T-helper 2 cell (primary cell): ENCODE results near the gene APOBEC3B.
"Not testable (repeated sequence)": the region's sequence is repeated elsewhere in the genome, so short reads cannot be mapped to it uniquely, and the experiment has no call there.

Source experiments
- DNase-seq, 5 experiments: peaks; one replicate each; pipeline versions ENCODE4 v3.0.0 to v3.0.0-alpha.2; 2012 to 2022

APOBEC3B gene

DNA sequence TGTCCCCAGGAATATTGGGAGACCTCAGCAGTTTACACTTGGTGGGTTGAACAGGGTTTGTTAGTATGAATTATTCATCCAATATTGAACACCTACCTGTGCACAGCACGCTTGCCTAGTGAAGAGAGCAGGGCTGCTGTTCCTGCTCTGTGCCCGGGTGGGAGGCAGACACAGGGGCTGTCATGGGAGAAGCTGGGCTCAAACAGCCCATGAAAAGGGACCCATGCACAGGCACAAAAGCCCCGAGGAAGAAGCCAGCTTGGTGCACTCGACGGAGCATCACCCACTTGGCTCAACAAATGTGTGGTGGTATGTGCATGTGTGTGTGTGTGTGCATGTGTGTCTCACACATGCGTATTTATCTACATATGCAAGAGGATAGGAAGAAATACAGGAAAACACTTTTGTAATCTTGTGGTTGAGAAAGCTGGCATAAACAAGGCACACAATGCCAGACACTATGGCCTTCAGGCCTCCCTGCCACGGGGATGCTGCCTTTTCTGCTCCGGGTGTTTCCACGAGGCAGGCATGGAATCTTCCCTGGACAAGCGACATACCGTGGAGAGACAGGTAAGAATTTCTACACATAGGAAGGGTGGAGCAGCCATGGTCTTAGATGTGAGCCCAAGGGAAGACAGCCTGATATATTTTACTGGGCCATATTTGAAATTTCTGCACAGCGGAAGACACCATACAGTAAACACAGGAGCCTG is 29.7 kb upstream of the APOBEC3B start:
- no peak for DNase-seq

DNA sequence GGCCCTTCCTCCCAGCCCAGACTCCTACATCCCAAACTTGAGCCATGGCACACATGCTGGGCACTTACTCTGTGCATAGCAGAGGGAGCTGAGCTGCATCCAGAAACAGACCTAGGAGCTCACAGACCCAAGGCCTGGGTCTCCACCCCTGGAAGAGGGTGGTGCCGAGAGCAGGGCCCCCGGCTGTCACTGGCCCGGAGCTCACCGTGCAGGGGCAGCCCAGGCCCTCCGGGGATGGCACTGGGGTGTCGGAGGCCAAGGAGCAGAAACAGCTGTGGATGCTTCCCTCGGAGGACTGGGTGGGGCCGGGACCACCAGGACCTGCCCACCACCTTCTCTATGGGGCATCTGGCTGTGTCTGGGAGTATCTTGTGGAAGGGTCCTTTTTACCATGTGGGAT is 29.1 kb upstream of the APOBEC3B start:
- DNase-seq: no peak

DNA sequence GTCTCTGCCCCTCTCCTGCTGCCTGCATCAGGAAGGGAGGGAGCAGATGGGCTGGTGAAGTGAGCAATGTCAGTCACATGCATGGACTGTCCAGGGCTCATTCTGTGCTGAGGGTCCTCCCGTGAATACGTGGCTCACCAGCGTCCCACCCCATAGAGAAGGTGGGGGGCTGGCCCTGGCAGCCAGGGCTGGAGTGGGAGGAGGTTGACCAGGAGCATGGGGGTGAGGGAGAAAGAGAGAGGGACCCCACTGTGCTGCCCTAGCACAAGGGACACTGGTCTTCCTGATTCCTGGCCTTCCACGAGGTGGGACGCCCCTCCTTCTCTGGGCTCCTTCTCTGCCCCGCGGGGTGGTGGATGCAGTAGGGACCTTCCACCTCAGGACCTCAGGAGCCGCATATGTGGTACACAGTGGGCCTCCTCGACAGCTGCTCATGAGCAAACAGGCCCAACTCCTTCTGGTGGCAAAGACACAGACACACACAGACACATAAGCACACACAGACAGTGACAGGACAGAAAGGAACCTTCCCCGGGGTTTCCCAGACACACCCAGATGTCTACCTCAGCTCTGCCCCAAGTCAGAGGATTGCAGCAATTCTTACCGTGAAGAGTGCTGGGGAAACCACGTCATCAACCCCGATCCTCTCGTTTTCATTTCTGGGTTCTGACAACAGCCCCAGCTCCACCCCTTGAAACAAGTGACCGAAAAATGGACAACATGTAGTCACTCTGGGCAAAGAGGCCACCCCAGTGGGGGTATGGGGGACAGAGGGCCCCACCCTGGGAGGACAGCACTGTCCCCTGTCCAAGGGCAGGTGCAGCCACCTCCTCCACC is 28.4 kb upstream of the APOBEC3B start:
- DNase-seq: peak in 3 of 5 experiments; percentile 24 to 87 (median 61)

DNA sequence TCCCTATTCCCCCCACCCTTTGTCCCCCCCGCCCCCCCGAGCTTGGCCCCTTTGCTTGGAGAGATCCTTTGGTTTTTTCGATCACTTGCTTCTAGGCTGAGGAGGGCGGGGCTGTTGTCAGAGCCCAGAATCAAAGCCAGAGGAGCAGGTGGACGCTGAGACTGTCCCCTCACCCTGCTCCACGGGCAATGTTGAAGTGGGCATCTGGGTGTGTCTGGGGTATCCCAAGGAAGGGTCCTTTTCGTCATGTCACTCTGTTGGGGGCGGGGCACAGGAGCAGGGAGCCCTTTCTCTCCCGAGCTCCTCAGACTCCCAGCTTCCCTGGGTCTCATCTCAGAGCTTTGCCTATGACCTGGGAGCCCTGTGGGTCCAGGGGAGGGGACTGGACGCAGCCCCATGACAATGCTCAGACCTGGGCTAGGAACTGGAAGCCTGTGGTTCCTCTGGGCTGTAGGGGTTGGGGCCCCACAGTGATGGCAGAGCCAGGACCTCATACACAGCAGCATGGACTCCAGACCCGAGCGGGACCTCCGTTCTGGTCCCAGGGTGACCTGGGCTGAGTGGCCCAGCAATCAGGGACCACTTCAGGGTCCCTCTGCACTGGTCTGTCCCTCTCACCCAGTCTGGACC is 27.6 kb upstream of the APOBEC3B start:
- no peak for DNase-seq

DNA sequence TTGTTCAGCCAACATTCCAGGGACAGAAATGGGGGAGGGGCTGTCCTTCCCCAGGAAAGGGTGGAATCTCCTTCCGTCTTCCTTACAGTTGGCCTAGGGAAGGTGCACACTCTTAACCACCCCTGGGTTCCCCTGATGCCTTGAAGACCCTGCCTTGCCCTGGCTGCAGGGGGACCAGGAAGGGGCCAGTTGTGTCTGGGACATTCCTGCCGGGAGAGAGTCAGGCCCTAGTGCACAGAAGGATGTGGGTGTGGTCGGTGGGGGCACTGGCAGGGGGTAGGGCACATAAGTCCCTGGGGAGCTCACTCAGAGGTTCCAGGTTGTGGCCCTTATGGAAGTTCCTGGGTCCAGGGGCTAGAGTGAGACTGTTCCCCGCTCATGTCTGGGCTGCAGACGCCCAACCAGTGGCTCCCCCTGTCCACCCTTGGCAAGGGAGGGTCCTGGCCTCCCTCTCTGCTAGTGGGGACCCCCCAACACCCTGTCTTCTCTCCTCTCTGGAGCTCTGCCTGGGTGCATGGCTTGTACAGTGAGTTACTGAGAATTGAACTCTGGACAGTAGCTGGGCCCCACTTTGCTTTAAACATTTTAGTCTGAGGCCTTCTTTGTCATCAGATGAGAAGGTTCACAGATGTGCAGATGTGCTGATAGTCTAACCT is 26.8 kb upstream of the APOBEC3B start:
- DNase-seq: no peak

DNA sequence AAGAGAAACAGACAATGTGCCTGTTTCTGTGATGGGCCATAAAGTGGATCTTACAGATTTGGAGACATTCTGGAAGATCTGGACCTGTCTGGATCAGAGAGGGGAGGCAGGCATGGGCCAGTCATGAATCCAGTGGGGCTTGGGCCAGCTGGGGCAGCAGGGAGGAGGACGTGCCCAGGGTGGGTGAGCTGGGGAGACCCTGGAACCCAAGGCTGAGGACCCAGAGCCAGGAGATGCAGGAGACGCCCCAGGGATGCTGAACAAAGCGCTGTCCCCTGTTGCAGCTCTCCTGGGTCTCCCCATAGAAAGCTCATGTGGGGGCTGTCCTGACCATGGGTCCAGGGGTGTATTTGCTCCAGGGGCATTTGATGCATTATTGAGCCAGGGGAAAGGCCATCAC is 26.2 kb upstream of the APOBEC3B start:
- no peak for DNase-seq

DNA sequence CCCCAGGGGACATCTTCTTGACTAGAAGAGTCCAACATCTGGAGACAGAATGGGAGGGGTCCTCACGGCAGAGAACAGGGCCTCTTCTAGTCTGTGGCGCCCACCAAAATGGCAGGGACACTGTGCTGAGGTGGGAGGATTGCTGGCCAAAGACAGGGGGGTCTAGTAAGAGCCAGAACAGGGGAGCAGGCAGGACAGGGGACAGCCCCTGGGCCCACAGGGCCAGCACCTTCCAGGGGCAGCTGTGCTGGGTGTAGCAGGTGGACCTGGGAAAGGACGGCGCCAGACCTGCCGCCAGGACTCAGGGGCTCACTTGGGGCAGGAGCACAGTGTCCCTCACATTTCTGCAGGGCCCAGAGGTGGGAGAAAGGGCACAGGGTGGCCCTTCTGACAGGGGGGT is 25.6 kb upstream of the APOBEC3B start:
- DNase-seq: no peak

DNA sequence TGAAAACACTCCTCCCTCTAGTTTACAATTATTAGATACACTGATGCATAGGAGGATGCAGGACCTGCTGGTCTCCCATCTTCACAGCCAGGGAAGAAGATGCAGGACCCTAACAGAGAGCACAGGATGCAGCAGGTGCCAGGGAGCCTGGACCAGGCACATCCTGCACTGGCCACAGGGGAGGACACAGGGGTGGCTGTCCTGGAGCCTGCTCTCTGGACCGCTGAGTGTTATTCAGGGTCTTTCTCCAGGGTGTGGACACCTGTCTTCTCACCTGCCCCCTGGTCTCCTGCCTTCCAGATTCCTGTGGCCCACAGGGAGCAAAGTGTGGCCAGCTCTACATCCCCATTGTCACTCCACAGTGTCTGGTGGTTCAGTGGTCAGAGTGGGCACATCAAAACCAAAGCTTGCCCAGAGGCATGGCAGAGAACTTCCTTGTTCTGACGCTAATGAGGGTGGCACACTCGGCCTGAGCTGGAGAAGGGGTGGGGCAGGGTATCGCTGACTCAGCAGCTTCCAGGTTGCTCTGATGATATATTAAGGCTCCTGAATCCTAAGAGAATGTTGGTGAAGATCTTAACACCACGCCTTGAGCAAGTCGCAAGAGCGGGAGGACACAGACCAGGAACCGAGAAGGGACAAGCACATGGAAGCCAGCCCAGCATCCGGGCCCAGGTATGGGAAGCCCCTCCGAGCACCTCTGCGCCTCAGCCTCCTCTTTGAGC is 24.9 kb upstream of the APOBEC3B start, which contains the start of gene APOBEC3A:
APOBEC3A (plus strand) TSS at position 564 of the 725 bp plus-strand sequence; CDS start at position 647, 83 bp downstream.
- DNase-seq: no peak

DNA sequence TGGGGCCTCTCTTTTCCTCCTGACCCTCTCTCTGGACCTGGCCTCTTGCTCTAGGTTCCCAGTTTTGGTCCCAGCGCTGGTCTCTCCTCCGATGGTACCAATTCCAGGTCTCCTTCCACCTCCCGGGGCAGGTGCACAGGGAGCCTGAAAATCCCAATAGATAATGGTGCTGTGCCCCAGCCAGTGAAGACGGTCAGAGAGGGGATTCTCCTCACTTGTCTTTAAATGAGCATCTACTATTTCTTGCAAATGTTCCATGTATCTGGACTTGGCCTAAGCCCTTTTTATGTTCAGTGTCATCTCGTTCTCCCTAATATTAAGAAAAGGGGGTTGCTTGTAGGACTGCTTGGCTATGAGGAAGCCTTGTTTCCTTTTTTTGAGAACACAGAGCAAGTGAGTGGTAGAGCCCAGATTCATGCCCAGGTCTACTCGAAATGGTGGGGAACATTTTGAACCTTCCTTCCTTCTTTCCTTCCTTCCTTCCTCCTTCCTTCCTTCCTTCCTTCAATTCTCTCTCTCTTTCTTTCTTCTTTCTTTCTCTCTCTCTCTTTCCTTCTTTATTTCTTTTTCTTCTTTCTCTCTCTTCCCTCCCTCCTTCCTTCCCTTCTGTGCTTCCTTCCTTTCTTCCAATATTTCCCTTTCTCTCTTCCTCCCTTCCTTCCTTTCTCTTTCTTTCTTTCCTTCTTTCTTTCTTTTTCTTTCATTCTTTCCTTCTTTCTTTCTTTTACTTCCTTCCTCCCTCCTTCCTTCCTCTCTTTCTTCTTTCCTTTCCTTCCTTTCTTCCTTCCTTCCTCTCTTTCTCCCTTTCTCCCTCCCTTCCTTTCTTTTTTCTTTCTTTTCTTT is 24.1 kb upstream of the APOBEC3B start:
- DNase-seq: no peak

DNA sequence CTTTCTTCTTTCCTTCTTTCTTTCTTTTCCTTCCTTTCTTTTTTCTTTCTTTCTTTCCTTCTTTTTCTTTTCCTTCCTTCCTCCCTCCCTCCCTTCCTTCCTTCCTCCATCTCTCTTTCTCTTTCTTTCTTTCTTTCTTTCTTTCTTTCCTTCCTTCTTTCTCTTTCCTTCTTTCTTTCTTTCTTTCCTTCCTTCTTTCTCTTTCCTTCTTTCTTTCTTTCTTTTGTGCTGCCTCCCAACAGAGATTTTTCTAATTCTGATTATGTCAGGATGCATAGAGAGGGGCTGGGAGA is 23.6 kb upstream of the APOBEC3B start:
- DNase-seq: not testable (repeated sequence)

DNA sequence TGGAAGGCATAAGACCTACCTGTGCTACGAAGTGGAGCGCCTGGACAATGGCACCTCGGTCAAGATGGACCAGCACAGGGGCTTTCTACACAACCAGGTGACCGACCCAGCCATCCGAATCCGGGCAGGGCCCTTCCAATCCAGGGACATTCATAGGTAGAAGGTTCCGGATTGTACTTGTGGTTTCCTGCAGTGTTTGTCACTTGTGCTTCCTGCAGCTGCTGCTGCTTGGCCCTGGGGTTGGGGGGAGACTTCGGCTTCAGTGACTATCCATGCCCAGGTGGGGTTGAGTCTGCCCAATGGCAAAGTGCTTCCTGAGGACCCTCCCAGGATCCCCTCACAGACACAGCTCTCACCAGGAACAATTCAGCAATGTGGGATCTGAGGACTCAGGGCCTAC is 22.6 kb upstream of the APOBEC3B start:
- DNase-seq: no peak

DNA sequence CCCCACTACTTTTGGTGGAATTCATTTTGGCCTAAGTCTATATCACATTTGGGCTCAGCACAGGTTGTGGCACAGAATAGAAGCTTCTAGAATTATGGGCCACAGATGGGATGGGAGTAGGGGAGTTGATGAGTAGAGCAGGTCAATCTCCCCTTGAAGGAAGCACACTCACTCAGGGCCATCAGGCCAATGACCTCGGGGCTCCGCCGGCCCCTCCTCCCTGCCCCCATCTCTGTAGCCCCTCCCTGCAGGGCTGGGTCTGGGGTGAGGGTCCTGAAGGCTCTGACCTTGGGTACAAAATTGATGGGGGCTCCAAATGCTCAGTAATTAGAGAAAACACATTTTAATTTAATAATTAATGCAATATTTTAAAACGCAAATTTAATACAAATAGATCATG is 21.5 kb upstream of the APOBEC3B start:
- not testable (repeated sequence) for DNase-seq

DNA sequence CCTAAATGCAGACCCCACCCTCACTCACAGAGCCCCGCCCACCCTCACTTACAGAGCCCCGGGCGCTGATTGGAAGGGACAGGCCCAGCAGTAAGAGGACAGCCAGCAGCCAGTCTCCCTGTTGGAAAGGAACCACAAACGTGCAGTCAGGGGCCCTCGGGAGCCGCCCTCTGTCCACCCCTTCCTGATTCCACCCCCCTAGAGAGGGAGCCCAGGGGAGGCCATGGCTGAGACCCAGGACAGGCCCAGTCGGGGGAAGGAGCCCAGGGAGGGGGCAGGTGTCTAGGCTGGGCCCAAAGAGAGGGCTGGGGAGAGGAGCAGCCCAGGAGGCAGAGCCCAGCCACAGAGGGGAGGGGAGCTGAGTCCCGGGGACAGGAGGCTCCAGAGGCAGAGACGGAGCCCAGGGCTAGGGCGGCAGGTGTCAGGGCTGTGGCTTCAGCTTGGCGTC is 18.8 kb upstream of the APOBEC3B start:
- DNase-seq: not testable (repeated sequence)

DNA sequence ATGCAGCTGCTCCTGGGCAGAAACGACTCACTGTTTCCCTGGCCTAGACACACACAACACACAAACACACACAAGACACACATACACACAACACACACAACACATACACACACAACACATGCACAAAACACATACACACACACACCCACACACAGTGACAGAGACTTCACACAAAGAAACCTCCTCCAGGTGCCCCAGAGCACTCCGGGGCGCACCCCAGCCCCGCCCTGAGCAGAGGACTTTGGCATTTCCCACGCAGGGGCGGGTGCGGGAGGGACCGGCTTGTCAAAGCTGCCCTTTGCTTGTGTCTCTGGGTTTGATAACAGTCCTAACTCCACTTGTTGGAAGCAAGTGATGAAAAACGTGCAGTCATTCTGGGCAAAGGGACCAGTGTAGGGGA is 18.3 kb upstream of the APOBEC3B start:
- DNase-seq: no peak

DNA sequence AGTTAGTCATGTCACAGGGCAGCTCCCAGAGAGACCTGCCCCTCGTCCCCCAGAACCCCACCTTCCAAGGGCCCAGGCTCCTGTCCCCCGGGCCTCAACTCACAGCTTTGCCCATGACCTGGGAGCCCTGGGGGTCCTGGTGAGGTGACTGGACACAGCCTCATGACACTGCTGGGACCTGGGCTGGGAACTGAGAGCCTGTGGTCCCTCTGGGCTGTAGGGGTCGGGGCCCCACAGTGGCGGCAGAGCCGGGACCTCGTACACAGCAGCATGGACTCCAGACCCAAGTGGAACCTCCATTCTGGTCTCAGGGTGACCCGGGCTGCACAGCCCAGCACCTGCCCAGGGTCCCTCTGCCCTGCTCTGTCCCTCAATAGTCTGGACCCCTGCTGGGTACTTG is 17.8 kb upstream of the APOBEC3B start:
- no peak for DNase-seq

DNA sequence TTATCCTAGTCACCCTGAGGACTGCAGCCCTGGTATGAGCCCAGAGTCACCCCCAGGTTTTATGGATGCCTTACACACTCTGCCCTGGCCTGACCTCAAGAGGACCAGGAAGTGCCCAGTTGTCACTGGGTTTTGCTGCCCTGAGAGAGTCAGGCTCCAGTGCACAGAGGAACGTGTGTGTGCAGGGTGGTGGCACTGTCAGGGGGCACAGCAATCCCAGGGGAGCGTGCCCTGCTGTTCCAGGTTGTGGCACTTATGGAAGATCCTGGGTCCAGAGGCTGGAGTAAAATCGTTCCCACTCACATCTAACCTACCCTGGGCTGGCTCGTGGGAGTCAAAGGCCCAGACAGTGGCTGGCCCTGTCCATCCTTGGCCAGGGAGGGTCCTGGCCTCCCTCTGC is 17.2 kb upstream of the APOBEC3B start:
- no peak for DNase-seq

DNA sequence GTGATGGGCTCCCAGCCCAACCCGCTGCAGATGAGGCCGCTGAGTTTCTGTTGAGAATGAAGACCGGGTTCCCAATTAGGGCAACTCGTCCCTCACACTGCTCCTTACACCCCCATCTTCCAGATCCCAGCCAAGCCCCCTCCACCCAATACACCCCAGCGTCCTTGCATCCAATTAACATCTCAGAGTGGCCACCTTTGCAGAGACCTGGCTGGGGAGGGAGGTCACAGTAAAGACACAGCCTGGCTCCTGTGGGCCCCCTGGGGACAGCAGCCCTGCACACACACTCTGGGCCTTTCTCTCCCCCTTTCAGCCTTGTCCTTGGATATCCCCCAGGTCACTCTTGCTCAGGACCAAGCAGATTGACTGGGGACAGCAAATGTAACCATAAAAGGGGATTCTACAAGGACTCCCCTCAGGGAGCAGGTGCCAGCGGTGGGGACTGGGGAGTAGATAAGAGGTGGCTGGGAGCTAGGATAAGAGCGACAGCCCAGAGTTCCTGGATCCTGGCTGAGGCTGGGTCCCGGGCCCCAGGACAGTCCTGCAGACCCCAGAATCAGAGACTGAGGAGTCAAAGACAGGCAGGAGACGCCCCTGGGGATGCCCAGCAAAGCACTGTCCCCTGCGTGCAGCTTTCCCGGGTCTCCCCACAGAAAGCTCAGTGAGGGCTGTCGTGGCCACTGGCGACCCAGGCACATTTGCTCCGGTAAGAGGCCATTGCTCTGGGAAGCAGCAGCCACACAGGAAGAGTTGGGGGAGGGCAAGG is 16.4 kb upstream of the APOBEC3B start:
- no peak for DNase-seq

DNA sequence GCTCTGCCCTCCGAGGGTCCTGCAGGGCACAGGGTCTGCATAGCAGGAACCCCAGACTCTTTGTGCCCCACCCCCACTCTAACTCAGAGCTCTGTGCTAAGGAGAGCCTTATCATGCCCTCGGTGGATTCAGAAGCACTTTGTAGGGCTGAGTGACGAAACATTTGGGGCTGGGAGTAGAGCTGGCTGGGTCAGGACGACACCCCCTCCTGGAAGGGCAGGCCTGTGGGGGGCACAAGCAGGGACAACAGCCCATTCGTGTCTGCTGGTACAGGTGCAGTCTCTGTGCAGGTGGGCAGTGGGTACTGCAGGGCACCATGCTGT is 15.8 kb upstream of the APOBEC3B start:
- no peak for DNase-seq

DNA sequence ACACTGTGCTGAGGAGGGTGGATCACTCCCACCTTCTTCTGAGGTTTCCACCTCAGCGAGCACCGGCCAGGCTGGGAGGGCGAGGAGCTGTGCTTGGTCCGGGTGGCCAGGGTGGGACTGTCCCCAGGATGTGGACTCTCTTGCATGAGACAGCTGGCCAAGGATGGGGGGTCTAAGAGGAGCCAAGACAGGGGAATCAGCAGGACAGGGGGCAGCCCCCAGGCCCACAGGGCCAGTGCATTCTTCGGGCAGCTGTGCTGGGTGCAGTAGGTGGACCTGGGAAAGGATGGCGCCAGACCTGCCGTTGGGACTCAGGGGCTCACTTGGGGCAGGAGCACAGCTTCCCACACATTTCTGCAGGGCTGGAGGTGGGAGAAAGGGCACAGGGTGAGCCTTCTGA is 15.2 kb upstream of the APOBEC3B start:
- no peak for DNase-seq

DNA sequence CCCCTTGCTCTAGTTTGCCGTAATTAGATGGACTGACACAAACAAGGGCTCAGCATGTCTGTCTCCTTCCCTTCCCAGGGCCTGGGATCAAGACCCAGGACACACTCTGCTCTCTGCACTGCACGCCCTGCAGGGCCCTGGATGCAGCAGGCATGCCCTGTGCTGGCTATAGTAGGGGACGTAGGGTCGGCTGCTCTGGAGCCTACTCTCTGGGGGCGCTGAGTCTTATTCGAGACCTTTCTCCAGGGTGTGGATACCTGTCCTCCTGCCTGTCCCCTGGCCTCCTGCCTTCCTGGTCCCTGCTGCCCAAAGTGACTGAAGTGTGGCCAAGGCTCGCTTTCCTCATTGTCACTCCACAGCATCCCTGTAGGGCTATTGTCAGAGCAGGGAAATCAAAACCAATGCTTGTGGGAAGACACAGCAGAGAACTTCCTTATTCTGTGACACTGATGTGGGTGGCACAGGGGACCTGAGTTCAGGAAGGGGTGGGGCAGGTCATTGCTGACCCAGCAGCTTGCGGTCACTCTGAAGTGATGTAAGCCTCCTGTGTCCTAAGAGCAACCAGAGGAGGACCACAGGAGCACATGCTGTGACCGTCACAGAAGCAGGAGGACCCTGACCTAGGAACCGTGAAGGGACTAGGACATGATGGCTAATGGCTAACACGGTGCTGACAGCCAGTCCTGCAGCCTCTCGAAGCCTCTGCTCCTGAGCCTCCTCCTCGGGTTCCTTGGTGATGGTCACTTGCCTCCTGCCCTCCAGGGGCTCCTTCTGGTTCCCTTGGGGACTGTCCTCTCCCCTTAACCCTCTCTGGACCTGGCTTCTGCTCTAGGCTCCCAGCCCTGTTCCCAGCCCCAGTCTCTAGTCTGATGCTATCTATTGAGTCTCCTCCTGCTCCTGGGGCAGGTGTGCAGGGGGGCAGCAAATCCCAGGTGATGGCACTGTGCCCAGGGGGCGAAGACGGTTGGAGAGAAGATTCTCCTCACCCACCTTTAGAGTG is 14.4 kb upstream of the APOBEC3B start:
- DNase-seq: no peak
